ENCODE results near the gene RBM44.

Gene RBM44

DNA sequence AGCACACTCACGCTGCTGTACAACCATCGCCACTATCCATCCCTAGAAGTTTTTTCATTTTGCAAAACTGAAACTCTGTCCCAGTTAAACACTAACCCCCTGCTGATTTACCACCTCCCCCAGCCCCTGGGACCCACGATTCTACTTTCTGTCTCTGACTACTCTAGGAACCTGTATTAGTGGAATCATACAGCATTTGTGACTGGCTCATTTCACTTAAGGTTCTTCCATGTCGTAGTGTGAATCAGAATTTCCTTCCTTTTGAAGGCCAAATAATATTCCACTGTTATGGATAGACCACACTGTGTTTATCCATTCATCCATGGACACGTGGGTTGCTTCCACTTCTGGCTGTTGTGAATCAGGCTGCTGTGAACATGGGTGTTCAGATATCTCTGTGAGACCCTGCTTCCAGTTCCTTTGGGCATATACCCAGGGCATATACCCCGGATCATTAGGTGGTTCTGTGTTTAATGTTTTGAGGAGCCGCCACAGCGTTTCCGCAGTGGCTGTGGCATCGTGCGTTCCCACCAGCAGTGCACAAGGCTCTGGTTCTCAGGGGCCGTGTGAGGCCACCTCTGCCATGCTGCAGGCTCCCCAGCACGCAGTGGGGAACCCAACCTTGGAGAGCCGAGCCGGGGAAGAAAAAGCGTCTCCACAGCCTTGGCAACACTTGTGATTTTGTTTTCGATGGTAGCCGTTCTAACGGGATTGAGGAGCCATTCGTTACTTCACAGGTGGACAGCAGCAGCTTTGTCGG lies 70.9 kb downstream of the RBM44 start:
- no peak for DNase-seq (ENCODE audit: low read depth, low spot score)
- no peak overlapping the region for H3K27ac ChIP-seq

DNA sequence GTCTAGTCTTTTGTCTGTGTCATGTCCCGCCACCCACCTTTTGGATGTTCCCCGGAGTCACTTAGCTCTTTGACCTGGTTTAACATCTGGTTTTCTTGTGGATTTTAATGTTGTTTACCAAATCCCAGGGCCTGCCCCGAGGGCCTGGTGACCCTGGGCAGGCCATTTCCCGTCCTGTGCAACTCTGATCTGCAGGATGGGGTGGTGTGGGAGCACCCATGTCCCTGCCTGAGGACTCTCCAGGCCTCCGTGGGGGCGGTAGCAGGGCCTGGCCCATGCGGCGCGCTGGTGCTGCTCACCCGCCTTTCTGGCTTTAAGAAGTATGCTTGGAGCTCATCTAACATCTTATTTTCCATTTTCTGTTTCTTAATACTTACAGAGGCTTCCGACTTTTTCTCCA lies 71.5 kb downstream of the RBM44 start:
- no peak for DNase-seq (ENCODE audit: low read depth, low spot score)
- H3K27ac ChIP-seq = no peak overlapping the region

DNA sequence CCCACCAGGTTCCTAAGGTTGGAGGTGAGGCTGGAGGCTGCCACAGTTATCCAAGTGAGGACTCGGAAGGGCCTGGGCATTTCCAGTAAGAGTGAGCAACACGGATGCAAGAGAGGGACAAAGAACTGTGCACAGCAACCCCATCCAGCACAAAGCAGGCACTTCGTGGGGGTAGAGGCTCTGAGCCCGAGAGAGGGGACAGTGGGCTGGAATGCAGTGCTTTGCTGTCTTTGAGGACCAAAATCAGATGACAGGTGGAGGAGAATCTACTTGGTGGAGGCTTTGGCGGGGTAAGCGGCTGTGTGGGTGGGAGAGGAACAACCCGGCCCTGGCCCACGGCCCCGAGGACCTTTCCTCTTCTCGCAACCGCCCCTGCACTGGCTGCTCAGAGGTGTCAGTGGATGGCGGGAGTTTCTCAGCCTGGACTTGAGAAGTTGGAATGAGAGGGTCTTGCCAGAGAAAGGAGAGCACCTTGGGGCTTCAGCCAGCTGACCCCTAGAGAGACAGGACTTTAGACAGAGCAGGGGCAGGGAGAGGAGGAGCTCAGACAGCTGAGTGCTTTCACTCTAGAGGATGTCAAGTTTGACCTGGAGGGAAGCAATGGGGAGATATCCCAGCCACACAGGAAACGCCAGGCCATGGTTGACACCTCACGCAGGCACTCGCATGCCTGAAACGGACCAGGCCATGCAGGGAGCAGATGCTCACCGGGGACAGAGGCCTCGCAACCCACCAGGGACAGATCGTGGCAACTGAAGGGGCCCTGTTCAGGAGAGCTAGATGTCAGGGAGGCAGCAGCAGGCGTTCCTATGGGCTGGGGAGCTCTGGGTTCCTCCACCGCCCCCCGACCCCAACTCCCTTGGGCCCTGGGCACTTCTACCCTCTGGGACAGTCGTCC lies 72.4 kb downstream of the RBM44 start:
- H3K27ac ChIP-seq = no peak overlapping the region
- no peak for DNase-seq (ENCODE audit: low read depth, low spot score)

DNA sequence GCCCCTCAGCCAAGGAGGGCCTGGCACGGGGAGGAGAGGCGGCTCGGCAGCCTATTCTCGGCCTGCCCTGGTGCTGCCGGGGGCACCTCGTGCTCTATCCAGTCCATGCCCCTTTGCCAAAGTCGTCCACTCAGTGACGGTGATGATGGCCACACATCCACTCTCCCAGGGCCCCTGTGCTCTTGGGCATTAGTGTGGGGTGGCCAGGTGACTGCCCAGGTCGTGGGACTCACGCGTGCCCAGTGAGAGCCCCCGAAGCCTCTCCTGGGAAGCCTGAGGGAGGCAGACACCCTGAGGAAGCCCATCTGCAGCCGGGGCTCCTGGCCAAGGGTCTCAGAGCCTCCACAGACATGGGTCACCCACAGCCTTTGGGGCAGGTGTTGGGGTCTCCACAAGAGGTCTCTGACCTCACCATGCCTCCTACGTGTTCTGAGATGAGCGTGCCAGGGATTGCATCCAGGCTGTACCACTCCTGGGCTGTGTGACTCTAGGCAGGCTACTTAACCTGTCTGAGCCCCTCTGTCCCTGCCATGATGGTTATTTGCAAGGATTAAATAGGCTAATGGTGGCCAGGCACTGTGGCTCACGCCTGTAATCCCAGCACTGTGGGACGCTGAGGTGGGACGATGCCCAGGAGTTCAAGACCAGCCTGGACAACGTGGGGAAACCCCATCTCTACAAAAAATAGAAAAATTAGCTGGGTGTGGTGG lies 73.8 kb downstream of the RBM44 start:
- H3K27ac ChIP-seq = no peak overlapping the region
- DNase-seq (ENCODE audit: low read depth, low spot score) = no peak

DNA sequence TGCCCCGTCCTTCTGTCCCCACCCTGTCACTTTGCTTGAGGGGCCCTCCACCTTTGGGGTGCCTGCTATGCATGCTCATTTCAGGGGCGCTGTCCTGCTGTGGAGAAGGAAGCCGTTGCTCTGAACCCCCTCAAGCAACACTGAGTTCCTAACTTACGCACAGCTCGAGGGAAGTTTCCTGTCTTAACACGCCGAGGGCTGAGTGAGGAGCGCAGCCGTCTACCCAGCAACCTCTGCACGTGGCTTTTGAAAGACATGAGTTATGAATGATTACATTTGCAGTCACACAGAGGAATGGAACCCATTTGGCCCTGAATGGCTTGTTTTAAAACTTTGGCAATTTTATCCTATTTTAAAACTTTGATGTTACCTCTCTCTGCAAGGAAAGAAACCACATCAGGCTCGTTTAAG lies 74.8 kb downstream of the RBM44 start:
- H3K27ac ChIP-seq = peak overlapping the region; percentile 63
- DNase-seq (ENCODE audit: low read depth, low spot score) = peak; percentile 50

DNA sequence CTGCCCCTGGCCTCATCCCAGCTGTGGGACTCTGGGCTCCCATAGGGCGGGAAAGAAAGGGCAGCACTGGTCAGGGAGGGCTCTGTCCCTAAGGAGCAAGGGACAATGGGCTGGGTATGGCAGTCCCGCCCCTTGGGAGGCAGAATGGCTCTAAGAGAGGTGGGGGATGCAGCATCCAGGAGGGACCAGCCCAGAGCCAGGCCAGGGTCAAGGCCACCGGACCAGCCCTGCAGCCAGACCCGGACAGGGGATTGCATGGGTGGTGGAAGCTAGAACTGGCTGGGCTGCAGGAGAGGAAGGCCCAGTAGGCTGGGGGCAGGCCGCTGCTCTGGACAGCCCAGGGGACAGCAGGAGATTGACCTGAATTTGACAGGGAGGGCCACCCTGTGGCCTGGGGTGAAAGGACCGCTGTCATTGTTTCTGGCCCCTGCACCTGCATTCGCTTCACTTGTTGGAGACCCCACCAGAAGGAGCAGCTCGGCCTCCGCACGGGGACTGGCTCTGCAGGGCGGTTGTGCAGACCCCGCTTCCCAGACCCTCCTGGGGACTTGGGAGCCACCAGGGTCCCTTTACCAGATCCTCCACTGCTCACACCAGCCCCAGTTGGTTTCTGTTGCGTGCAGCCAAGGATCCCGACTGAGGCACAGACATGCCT lies 75.4 kb downstream of the RBM44 start:
- DNase-seq (ENCODE audit: low read depth, low spot score) = no peak
- H3K27ac ChIP-seq = peak overlapping the region; percentile 63

DNA sequence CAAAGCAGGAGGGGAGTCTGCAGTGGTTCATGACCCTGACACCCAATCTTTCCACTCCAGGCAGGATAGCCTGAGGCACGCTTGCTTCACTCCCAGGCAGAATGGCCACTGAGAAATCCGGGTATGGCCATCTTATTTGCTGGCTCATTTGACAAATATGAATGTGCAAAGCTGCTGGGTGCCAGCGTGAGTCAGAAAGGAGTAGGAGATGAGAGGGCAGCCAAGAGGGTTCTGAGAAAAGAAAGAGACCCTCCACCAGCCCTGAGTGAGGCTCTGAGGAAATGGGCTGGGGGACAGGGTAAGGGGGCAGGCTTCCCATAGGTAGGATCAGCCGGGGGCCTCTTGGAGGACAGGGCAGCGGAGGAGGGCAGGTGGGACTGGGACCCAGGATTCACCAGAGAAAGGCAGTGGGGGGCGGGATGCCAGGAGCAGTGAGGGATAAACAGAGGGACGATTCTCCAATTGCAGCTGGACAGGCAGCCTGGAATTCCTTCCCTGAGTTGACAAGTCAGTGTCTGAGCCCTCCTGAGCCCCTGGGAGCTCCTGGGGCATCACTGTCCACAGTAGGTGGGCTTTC lies 76.1 kb downstream of the RBM44 start:
- peak overlapping the region; percentile 63 for H3K27ac ChIP-seq
- peak; percentile 55 for DNase-seq (ENCODE audit: low read depth, low spot score)

DNA sequence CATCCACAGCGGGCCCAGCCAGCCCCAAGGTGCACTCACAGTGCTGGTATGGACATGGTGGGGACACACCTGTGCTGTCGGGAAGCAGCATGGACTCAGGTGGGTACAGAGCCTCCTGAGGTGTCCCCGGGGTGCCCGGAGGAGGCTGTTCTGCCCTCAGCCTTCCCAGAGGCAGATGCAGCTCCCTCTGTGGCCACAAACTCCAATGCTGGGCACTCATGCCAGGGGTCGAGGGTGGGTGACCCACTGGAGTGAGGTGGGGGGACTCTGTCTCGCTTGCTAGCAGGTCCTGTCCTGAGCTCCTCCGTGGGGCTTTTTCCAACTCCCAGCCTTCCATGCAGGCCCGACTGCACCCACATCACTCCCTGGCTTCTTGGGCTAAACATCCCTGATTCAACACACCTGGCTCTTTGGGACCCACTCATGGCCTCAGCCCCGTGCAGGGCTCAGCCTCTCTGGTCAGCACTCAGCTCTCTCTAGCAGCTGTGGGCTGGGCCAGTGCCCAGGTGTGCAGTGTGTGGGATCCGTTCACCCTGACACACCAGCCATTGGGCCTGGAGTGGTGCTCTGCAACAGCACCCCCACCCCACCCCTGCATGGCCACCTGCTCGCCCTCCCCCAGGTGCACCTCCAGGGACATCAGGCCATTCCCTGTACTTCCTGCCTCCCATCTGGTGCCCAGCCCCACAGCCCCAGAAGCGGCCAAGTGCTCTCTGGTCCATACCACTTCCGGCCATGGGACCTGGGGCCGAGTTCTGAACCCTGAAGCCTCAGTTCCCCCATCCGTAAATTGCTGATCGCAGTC lies 76.9 kb downstream of the RBM44 start:
- no peak overlapping the region for H3K27ac ChIP-seq

DNA sequence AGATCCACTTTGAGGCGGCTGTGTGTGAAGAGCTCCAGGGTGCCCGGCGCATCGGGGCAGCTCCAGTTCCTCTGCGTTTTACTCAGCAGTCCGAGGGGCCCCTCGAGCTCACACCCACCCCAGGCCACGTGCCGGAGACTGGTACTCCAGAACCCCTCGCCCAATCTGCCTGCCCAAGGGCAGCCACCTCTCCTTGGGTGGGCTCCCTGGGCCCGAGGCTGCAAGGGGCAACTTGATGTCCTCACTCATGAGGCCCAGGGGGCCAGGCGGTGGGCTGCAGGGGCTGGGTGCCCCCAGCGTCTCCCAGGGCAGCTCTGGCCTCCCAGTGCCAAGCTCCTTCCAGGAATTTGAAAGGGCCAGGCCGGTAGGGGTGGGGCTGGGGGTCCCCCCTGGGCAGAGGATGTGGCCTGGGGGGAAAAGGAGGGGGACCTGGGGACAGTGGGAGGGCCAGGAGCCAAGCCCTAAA lies 77.5 kb downstream of the RBM44 start:
- no peak for DNase-seq (ENCODE audit: low read depth, low spot score)
- no peak overlapping the region for H3K27ac ChIP-seq

More for the DNA sequence above, 76.9 kb downstream of the RBM44 start:
- DNase-seq (ENCODE audit: low read depth, low spot score) = no peak

DNA sequence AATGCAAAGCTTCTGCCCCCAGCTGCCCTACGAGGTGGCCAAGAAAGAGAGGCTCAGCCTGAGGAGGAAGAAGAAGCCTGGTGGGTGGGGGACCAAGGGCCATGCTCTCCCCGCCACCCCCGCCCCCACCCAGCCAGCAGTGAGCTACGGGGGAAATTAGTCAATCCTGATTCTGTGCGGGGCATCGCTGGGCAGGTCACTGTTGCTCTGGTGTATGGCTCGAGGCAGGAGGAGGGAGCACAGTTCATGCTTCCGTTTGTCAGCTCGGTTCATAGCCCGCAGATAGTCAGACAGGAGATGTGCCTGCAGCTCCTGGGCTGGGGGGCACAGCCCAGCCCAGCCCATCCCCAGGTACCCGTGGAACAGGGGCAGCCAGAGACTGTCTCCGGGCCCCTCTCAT lies 78.0 kb downstream of the RBM44 start:
- no peak for DNase-seq (ENCODE audit: low read depth, low spot score)

DNA sequence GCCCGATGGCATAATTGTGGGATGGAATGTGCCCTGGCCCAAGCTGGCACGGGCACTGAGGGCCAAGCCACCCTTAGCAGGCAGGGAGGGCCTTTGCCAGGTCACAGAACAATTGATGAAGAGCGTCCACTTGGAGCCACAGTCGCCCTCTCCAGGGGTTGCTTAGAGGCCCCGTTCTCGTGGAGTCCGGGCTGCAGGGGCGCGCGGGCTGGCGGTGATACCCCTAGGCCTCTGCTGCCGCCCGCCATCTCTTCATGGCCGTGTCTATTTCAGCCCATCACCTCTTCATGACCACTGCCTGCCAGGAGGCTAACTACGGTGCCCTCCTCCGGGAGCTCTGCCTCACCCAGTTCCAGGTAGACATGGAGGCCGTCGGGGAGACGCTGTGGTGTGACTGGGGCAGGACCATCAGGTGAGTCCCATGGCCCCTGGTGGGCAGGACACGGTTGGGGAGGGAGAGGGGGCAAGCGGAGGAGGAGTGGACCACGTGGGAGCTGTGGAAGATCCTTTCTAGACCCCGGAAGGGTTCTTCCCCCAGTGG lies 78.4 kb downstream of the RBM44 start:
- DNase-seq (ENCODE audit: low read depth, low spot score) = no peak
- H3K27ac ChIP-seq = no peak overlapping the region

More for the DNA sequence above, 78.0 kb downstream of the RBM44 start:
- H3K27ac ChIP-seq = no peak overlapping the region

DNA sequence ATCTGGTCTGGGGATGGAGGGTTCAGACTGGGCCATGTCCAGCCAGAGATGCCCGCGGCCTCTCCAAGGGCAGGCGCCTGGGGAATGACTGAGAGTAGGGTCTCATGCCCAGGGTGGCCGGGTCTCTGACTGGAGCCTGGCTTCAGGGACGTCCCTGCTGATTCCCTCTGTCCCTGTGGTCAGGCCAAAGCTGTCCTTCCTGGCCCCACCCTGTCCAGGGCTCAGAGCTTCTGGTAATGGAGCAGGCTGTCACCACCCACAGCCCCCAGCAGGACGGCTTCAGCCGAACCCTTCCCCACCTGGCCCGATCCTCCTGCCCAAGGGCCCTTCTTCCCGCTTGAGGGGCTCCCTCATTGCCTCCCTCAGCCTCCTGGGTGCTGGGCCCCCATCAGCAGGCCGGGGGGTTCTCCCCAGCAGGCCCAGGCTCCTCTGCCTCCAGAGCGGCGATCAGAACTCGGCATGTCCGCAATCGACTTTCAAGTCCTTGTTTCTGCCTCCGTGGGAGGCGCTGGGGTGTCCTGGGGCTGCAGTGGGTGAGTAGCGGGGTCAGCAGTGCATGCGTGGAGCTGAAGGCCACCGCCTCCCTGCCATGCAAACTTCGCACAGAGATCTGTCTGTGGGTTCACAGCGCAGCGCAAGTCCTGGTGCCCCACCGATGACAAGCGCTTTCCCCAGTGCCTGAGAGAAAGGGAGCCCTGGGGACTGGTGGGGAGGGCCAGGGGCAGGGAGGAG lies 79.2 kb downstream of the RBM44 start:
- DNase-seq (ENCODE audit: low read depth, low spot score) = no peak
- no peak overlapping the region for H3K27ac ChIP-seq

DNA sequence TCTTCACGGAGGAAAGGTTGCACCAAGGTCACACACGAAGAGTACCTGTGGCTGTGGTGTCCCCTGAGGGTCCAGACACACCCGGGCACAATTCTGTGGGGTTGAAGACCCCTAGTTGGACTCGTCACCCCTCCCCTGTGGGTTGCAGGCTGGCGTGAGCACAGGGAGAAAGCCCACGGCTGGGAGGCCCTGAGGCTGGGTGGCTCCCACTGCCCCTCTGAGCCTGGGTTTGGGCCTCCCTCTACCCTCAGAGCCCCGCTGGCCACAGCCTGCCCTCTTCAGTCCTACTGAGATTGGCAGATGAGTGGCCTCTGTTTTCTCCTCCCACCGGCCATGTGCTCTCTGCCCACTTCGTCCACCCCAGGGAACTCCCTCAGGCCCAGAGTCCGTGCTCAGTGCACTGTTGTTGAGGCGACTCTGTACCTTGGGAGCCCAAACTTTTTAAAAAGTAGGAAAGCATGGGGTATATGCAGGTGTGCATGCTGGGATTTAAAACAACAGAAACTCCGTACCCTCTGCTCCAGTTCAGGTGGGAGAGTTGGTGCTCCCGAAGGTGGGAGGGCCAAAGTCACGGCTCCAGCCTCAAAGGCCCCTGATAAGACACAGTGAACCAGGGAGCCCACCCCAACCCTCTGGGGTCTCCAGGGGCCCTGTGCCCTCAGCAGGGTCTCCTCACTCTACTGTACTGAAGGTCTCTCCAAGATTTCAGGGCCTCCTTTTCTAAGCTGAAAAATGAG lies 79.9 kb downstream of the RBM44 start:
- no peak for DNase-seq (ENCODE audit: low read depth, low spot score)
- H3K27ac ChIP-seq = no peak overlapping the region

DNA sequence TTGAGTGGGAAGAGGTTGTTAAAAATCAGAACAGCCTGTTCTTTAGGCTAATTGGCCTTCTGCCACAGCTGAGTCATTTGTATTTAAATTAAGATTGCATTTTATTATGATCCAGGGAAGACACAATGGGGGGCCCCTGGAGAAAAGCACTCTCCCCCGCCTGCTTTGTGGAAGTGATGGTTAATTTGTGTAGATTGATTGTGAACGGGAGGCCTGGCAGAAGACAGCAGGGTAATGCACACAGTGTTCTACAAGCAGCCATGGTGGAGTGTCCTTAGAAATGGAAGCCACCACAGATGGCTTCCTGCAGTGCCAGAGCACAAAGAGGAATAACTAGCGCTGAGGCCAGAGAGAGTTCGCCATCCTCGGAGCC lies 80.5 kb downstream of the RBM44 start:
- H3K27ac ChIP-seq = no peak overlapping the region
- DNase-seq (ENCODE audit: low read depth, low spot score) = no peak

DNA sequence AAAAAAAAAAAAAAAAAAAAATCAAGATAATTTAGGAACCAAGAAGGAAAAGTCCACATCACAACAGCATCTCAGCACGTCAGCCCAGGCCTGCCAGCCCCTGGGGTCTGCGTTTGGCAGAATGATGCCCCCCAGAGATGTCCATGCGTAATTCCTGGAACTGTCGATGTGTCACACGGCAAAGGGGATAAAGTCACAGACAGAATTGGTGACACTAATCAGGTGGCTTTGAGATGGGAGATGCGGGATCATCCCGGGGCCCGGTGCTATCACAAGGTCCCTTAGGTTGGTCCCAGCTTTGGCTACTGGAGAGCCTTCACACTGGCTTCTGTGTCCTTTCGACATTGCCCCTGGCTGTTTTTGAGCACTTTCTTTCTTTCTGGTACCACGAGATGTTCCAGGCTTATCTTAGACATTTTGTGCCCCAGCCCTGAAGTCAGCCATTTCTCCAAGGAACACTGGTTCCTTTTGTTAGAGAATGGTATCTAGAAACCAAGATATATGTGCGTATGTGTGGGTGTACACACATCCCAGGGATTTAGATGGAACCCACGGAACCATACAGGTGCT lies 81.5 kb downstream of the RBM44 start:
- no peak overlapping the region for H3K27ac ChIP-seq
- no peak for DNase-seq (ENCODE audit: low read depth, low spot score)

DNA sequence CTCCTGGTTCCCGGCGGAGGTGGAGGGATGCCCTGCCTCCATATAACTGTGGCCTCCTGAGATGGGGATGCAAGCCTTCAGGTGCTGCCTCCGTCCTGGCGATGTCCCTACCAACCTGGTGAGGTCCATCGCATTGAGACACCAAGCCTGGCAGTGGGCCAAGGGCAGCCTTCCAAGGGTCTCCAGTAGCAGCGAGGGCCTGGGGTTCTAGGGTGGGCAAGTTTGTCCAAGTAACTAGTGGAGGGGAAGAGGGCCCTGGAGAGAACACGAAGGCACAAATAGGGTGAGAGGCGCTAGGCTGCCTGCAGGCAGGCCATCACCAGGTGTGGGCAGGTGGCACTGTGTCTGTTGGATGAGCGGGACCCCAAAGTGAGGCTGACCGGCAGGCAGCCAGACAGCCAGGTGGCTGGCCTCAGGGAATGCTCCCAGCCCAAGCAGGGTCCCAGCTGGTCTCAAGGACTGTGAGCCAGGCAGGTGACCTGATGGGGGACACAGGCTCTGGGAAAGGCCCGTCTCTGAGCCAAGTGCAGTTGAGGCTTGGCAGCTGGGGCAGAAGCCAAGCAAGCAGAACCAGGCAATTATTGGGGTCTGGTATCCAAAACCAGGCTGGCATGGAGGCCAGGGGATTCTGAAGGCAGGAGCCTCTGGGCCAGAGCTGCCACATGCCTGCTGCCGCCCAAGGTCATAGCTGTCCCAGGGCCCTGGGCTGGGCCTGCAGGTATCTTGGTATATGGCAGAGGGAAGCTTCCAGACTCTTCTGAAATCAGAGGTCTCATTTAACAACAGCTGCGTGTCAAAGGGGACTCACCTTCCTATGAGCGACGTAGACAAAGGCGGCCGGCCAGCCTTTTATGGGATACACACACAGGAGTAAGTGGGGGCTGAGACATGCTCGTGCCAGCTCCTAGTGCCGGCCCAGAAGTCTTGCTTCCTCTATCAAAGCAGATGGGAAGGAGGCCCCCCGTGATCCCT lies 84.2 kb downstream of the RBM44 start:
- no peak for DNase-seq (ENCODE audit: low read depth, low spot score)
- no peak overlapping the region for H3K27ac ChIP-seq

Measured in epithelial cell of prostate (primary cell).